Osteoblast (primary cell): Measurements from ENCODE around the gene BIRC7. TPM values are rescaled to one million over a fixed set of nuclear protein-coding genes. Genes with fewer than 3 reads are reported as not detected.

Experiments used
- DNase-seq: peaks from one replicate; pipeline ENCODE4 v3.0.0; 2011; ENCODE audit warnings: low spot score, mixed read lengths; ENCODE audit not compliant: insufficient read length; ENCODE audit errors: missing footprints
- H2AFZ ChIP-seq: 2 replicates; pipeline ENCODE4 v1.6.0; 2011; ENCODE audit warnings: mild to moderate bottlenecking, low read length
- H3K27ac ChIP-seq: 2 replicates; pipeline ENCODE4 v1.5.1; 2011; ENCODE audit warnings: mild to moderate bottlenecking, low read depth, low read length, moderate library complexity
- H3K27me3 ChIP-seq: 2 replicates; pipeline ENCODE4 v1.6.0; 2012; ENCODE audit warnings: mild to moderate bottlenecking, control low read depth, inconsistent platforms, low read length, moderate library complexity; ENCODE audit not compliant: insufficient read depth
- H3K36me3 ChIP-seq: 2 replicates; pipeline ENCODE4 v1.5.1; 2011; ENCODE audit warnings: mild to moderate bottlenecking, low read length, control low read depth, moderate library complexity; ENCODE audit not compliant: insufficient read depth
- H3K4me1 ChIP-seq: 2 replicates; pipeline ENCODE4 v1.5.1; 2011; ENCODE audit warnings: mild to moderate bottlenecking, low read length, control low read depth, moderate library complexity; ENCODE audit not compliant: insufficient read depth
- H3K4me2 ChIP-seq: 2 replicates; pipeline ENCODE4 v1.6.0; 2011; ENCODE audit warnings: mild to moderate bottlenecking, low read length; ENCODE audit not compliant: insufficient read depth
- H3K4me3 ChIP-seq: fragments of 200-600 bp; sonication (generic); 3 replicates; pipeline ENCODE4 v1.5.1; 2012; ENCODE audit warnings: mild to moderate bottlenecking, low read length, inconsistent platforms; ENCODE audit not compliant: insufficient read depth
- H3K79me2 ChIP-seq: 2 replicates; pipeline ENCODE4 v1.6.0; 2012; ENCODE audit warnings: mild to moderate bottlenecking, low read length, control low read depth, inconsistent platforms; ENCODE audit not compliant: insufficient read depth
- H3K9me3 ChIP-seq: 2 replicates; pipeline ENCODE4 v1.5.1; 2011; ENCODE audit warnings: low read depth, low read length, control low read depth
- H4K20me1 ChIP-seq: 2 replicates; pipeline ENCODE4 v1.6.0; 2012; ENCODE audit warnings: mild to moderate bottlenecking, low read length, control low read depth; ENCODE audit not compliant: insufficient read depth
- CTCF ChIP-seq: IDR thresholded peaks from 2 replicates; pipeline ENCODE4 v1.5.1; 2011; ENCODE audit warnings: mild to moderate bottlenecking, low read depth, low read length, moderate library complexity; ENCODE audit errors: extremely low read depth
- total RNA-seq: library from RNA; depleted of rRNA; stranded (reverse); fragments of >200 nt; gene quantifications from 2 replicates; pipeline ENCODE4 v1.2.3, GENCODE V29; 2012

Gene BIRC7
- total RNA-seq, 1 donor = under 0.01 TPM

- peaks cover 74% of the 10 kb centered on the region for H3K36me3 ChIP-seq
- H4K20me1 ChIP-seq = peaks cover 59% of the 10 kb centered on the region
- DNase-seq = no peak
Observed at GRCh38 chr20:63284083-63284440, 48.4 kb downstream of the BIRC7 start.

GRCh38 chr20:63284544-63284949 lies 48.8 kb downstream of the BIRC7 start:
- Histone ChIP-seq H3K9me3 (no peaks in the 10 kb centered on the region), H3K27me3 (no peaks in the 10 kb centered on the region), H2AFZ (no peak overlapping the region), H4K20me1 (peaks cover 62% of the 10 kb centered on the region), H3K27ac (no peak overlapping the region), H3K36me3 (peaks cover 69% of the 10 kb centered on the region), H3K4me3 (no peak overlapping the region), H3K4me1 (no peaks in the 10 kb centered on the region), H3K4me2 (no peak overlapping the region), H3K79me2 (peaks cover 13% of the 10 kb centered on the region)
- no peak for TF ChIP-seq CTCF
- no peak for DNase-seq

More at GRCh38 chr20:63284083-63284440, 48.4 kb downstream of the BIRC7 start:
- no peak overlapping the region for H3K4me2 ChIP-seq
- H3K79me2 ChIP-seq = peaks cover 16% of the 10 kb centered on the region
- H3K4me1 ChIP-seq = no peaks in the 10 kb centered on the region
- no peak overlapping the region for H3K4me3 ChIP-seq
- H2AFZ ChIP-seq = no peak overlapping the region
- H3K27ac ChIP-seq = no peak overlapping the region
- H3K9me3 ChIP-seq = no peaks in the 10 kb centered on the region
- TF ChIP-seq CTCF = no peak
- no peaks in the 10 kb centered on the region for H3K27me3 ChIP-seq

GRCh38 chr20:63284981-63285524 lies 49.3 kb downstream of the BIRC7 start:
- no peaks in the 10 kb centered on the region for H3K9me3 ChIP-seq
- TF ChIP-seq CTCF = no peak
- peaks cover 65% of the 10 kb centered on the region for H3K36me3 ChIP-seq
- DNase-seq = no peak
- no peaks in the 10 kb centered on the region for H3K27me3 ChIP-seq
- no peak overlapping the region for H3K4me2 ChIP-seq
- H4K20me1 ChIP-seq = peaks cover 65% of the 10 kb centered on the region
- no peak overlapping the region for H3K4me3 ChIP-seq
- H2AFZ ChIP-seq = no peak overlapping the region
- peaks cover 12% of the 10 kb centered on the region for H3K79me2 ChIP-seq
- H3K4me1 ChIP-seq = no peaks in the 10 kb centered on the region
- H3K27ac ChIP-seq = no peak overlapping the region

GRCh38 chr20:63285636-63286615 lies 50.2 kb downstream of the BIRC7 start:
- no peak overlapping the region for H2AFZ ChIP-seq
- DNase-seq = no peak
- H3K4me2 ChIP-seq = no peak overlapping the region
- peaks cover 6% of the 10 kb centered on the region for H3K4me1 ChIP-seq
- H3K27ac ChIP-seq = no peak overlapping the region
- peaks cover 65% of the 10 kb centered on the region for H4K20me1 ChIP-seq
- H3K4me3 ChIP-seq = no peak overlapping the region
- no peaks in the 10 kb centered on the region for H3K9me3 ChIP-seq
- H3K79me2 ChIP-seq = peaks cover 3% of the 10 kb centered on the region
- H3K27me3 ChIP-seq = no peaks in the 10 kb centered on the region
- peaks cover 56% of the 10 kb centered on the region for H3K36me3 ChIP-seq
- TF ChIP-seq CTCF = no peak
